ENCODE data around the gene LRIG3. TPM values are rescaled to one million over a fixed set of nuclear protein-coding genes. Genes with fewer than 3 reads are reported as not detected.
A peak's percentile ranks its signal among the peaks of the same experiment; 100 is the strongest.

Gene LRIG3
- total RNA-seq, 4 donors from 2014 or later: 32.1 to 124 (median 42.4) TPM

- Histone ChIP-seq H3K4me1 (peaks cover 0 to 50% (median 13%) of the 10 kb centered on the region in 3 donors), H3K27ac (peak overlapping the region; percentile 97 to 99 (median 98)), H3K27me3 (no peaks in the 10 kb centered on the region), H3K36me3 (no peaks in the 10 kb centered on the region), H3K4me3 (peak overlapping the region; percentile 78 to 98 (median 83)), H3K9me3 (no peaks in the 10 kb centered on the region)
- WGBS, 2 donors: 41 to 43% methylated on average over 15 of the region's 15 CpGs
- intact Hi-C loops (cut with DNase I): no loop called here
- TF ChIP-seq CTCF (IDR thresholded peaks at IDR 0.05) (no peak), POLR2A (IDR thresholded peaks at IDR 0.05) (no peak)
- no peak for DNase-seq
Measured at GRCh38 chr12:58920961-58921861, 907 bp upstream of the LRIG3 start.

- Histone ChIP-seq H3K4me1 (peaks cover 5 to 55% (median 20%) of the 10 kb centered on the region in 3 donors), H3K27me3 (no peaks in the 10 kb centered on the region), H3K9me3 (no peaks in the 10 kb centered on the region), H3K4me3 (peak overlapping the region; percentile 78 to 98 (median 83)), H3K36me3 (no peaks in the 10 kb centered on the region), H3K27ac (peak overlapping the region; percentile 97 to 99 (median 98))
- intact Hi-C loops (cut with DNase I): loop anchor here (10.0 kb wide), 1 partner anchor 125 kb away; no protein-coding TSS in a partner anchor
- 1 to 4% methylated on average over 15 to 23 of the region's 50 CpGs for WGBS, 2 donors
- DNase-seq: no peak
- peak in 1 of 4 donors; percentile 16 for TF ChIP-seq POLR2A (IDR thresholded peaks at IDR 0.05)
- TF ChIP-seq CTCF (IDR thresholded peaks at IDR 0.05): no peak
Measured at GRCh38 chr12:58919231-58920101, 838 bp downstream of the LRIG3 start.

GRCh38 chr12:58918469-58918844 lies 1.8 kb downstream of the LRIG3 start:
- intact Hi-C loops (cut with DNase I): loop anchor here (10.0 kb wide), 1 partner anchor 126 kb away; no protein-coding TSS in a partner anchor
- H3K4me3 ChIP-seq: peak overlapping the region; percentile 78 to 98 (median 83)
- no peak for DNase-seq
- WGBS, 2 donors: 4 to 16% methylated on average over 4 of the region's 4 CpGs
- H3K27me3 ChIP-seq: no peaks in the 10 kb centered on the region
- no peak for TF ChIP-seq CTCF (IDR thresholded peaks at IDR 0.05)
- no peak for TF ChIP-seq POLR2A (IDR thresholded peaks at IDR 0.05)
- H3K36me3 ChIP-seq: peaks cover 0 to 3% (median 0%) of the 10 kb centered on the region in 3 donors
- H3K9me3 ChIP-seq: no peaks in the 10 kb centered on the region
- H3K4me1 ChIP-seq: peaks cover 11 to 55% (median 30%) of the 10 kb centered on the region in 3 donors
- peak overlapping the region; percentile 97 to 99 (median 98) for H3K27ac ChIP-seq

GRCh38 chr12:58917699-58918468 lies 2.4 kb downstream of the LRIG3 start:
- peaks cover 11 to 55% (median 32%) of the 10 kb centered on the region in 3 donors for H3K4me1 ChIP-seq
- DNase-seq: no peak
- H3K27ac ChIP-seq: peak overlapping the region; percentile 97 to 99 (median 98)
- H3K4me3 ChIP-seq: peak overlapping the region; percentile 78 to 98 (median 83)
- no peak for TF ChIP-seq POLR2A (IDR thresholded peaks at IDR 0.05)
- no peak for TF ChIP-seq CTCF (IDR thresholded peaks at IDR 0.05)
- no peaks in the 10 kb centered on the region for H3K27me3 ChIP-seq
- peaks cover 0 to 8% (median 0%) of the 10 kb centered on the region in 3 donors for H3K36me3 ChIP-seq
- H3K9me3 ChIP-seq: no peaks in the 10 kb centered on the region
- intact Hi-C loops (cut with DNase I): loop anchor here (10.0 kb wide), 1 partner anchor 127 kb away; no protein-coding TSS in a partner anchor
- WGBS, 2 donors: 8 to 18% methylated on average over 5 of the region's 5 CpGs

Measured in esophagus squamous epithelium (tissue), 5 donors.